ENCODE results near the gene SRSF12.

DNA sequence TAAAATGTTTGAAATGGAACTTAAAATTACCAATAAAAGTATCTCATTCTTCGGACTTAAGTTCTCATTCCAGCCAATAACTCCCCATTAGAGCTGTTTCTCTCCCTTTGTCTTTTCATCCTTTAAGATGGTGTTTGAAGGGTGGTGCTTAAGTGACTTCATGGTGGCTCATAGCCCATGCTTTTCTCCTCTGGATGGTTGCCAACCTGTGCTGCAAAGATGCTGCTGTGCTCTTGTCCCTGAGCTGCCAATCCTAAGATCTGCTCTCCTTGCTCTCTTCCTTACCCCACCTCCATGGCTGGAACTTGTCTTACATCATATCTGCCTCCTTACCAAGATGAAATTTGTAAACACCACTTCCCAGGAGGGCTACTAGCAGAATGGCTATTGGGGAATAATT is 68.9 kb downstream of the SRSF12 start:
- TF ChIP-seq POLR2A (IDR thresholded peaks at IDR 0.05) (no peak), EP300 (IDR thresholded peaks at IDR 0.05) (no peak)
- TF ChIP-seq, protein P1, sequence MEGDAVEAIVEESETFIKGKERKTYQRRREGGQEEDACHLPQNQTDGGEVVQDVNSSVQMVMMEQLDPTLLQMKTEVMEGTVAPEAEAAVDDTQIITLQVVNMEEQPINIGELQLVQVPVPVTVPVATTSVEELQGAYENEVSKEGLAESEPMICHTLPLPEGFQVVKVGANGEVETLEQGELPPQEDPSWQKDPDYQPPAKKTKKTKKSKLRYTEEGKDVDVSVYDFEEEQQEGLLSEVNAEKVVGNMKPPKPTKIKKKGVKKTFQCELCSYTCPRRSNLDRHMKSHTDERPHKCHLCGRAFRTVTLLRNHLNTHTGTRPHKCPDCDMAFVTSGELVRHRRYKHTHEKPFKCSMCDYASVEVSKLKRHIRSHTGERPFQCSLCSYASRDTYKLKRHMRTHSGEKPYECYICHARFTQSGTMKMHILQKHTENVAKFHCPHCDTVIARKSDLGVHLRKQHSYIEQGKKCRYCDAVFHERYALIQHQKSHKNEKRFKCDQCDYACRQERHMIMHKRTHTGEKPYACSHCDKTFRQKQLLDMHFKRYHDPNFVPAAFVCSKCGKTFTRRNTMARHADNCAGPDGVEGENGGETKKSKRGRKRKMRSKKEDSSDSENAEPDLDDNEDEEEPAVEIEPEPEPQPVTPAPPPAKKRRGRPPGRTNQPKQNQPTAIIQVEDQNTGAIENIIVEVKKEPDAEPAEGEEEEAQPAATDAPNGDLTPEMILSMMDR (IDR thresholded peaks at IDR 0.05) = no peak
